Karpas-422 (cell line): Measurements from ENCODE around the gene TH. TPM values are rescaled to one million over a fixed set of nuclear protein-coding genes. Genes with fewer than 3 reads are reported as not detected.

Experiments
- DNase-seq: peaks from one replicate; pipeline ENCODE4 v3.0.0-alpha.2; 2015
- H2AFZ ChIP-seq: fragments of 200-600 bp; sonication (generic); 2 replicates; pipeline ENCODE4 v1.6.1; 2014; ENCODE audit warnings: antibody characterized with exemption, low read length, mixed read lengths
- H3K27ac ChIP-seq: fragments of 200-600 bp; sonication (generic); 2 replicates; pipeline ENCODE4 v1.5.1; 2014; ENCODE audit warnings: mild to moderate bottlenecking, low read length, moderate library complexity
- H3K27me3 ChIP-seq: fragments of 200-600 bp; sonication (generic); 2 replicates; pipeline ENCODE4 v1.6.1; 2014; ENCODE audit warnings: low read length, mixed read lengths
- H3K36me3 ChIP-seq: fragments of 200-600 bp; sonication (generic); 2 replicates; pipeline ENCODE4 v1.6.1; 2014; ENCODE audit warnings: low read length, mixed read lengths; ENCODE audit not compliant: insufficient read depth
- H3K4me1 ChIP-seq: fragments of 200-600 bp; sonication (generic); 2 replicates; pipeline ENCODE4 v1.6.1; 2014; ENCODE audit warnings: mild to moderate bottlenecking, low read length, mixed read lengths
- H3K4me2 ChIP-seq: fragments of 200-600 bp; sonication (generic); 2 replicates; pipeline ENCODE4 v1.6.1; 2014; ENCODE audit warnings: low read length, low read depth, mild to moderate bottlenecking; ENCODE audit not compliant: poor library complexity, severe bottlenecking
- H3K4me3 ChIP-seq: fragments of 200-600 bp; sonication (generic); 2 replicates; pipeline ENCODE4 v1.5.1; 2014; ENCODE audit warnings: mild to moderate bottlenecking, antibody characterized with exemption, low read length, mixed read lengths
- H3K79me2 ChIP-seq: fragments of 200-600 bp; sonication (generic); 2 replicates; pipeline ENCODE4 v1.6.1; 2014; ENCODE audit warnings: mild to moderate bottlenecking, low read length, mixed read lengths
- H3K9ac ChIP-seq: fragments of 200-600 bp; sonication (generic); 2 replicates; pipeline ENCODE4 v1.6.0; 2014; ENCODE audit warnings: low read length
- H3K9me2 ChIP-seq: fragments of 200-600 bp; sonication (generic), shearing (Covaris generic); replicated peaks from 2 replicates; pipeline ENCODE4 v1.6.0; 2014; ENCODE audit warnings: mild to moderate bottlenecking, low read length, moderate library complexity; ENCODE audit not compliant: insufficient read depth
- H3K9me3 ChIP-seq: fragments of 300-700, 200-600 bp; sonication (generic); 2 replicates; pipeline ENCODE4 v1.6.1; 2014; ENCODE audit warnings: low read length, mixed read lengths
- H4K20me1 ChIP-seq: fragments of 200-600 bp; sonication (generic); 2 replicates; pipeline ENCODE4 v1.6.1; 2014; ENCODE audit warnings: mild to moderate bottlenecking, antibody characterized with exemption, low read length, low read depth; ENCODE audit not compliant: insufficient read depth
- total RNA-seq: library from RNA; depleted of rRNA; stranded (reverse); fragments of >200 nt; shearing (Covaris generic); gene quantifications from 2 replicates; pipeline ENCODE4 v1.2.3, GENCODE V29; 2014; ENCODE audit warnings: low replicate concordance; rRNA removed

The TH gene
- not detected in 2 replicates for total RNA-seq

- no peaks in the 10 kb centered on the region for H3K9me2 ChIP-seq
- H3K4me2 ChIP-seq = no peak within 1 kb of the TSS
- H3K79me2 ChIP-seq = no peaks in the 10 kb centered on the region
- DNase-seq = no peak
- H3K27ac ChIP-seq = no peak within 1 kb of the TSS
- H3K9me3 ChIP-seq = no peaks in the 10 kb centered on the region
- H3K9ac ChIP-seq = no peak within 1 kb of the TSS
- no peaks in the 10 kb centered on the region for H3K4me1 ChIP-seq
- no peak within 1 kb of the TSS for H2AFZ ChIP-seq
- H3K4me3 ChIP-seq = no peak within 1 kb of the TSS
- H3K27me3 ChIP-seq = no peaks in the 10 kb centered on the region
- no peaks in the 10 kb centered on the region for H4K20me1 ChIP-seq
- H3K36me3 ChIP-seq = no peaks in the 10 kb centered on the region
Observed at GRCh38 chr11:2171591-2172003, at the start of gene TH. TH (minus strand) TSS chr11:2171815; CDS start chr11:2171786, 29 bp downstream.

DNA sequence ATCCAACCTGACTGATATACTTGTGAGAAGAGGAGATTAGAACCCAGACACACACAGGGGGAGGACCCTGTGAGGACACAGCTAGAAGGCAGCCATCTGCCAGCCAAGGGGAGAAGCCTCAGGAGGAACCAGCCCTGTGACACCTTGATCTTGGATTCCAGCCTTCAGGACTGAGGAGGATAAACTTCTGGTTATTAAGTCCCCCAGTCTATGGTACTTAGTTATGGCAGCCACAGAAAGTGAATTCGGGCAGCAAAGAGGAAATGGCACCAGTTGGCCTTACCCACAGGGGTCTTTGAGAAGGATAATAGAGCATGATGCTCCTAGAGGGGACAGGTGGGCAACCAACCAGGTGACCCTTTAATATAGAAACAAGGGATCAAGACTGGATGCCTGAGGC lies 49.4 kb upstream of the TH start:
- no peaks in the 10 kb centered on the region for H3K4me1 ChIP-seq
- H3K27me3 ChIP-seq = no peaks in the 10 kb centered on the region
- H3K9me2 ChIP-seq = no peaks in the 10 kb centered on the region
- DNase-seq = no peak
- H3K79me2 ChIP-seq = no peaks in the 10 kb centered on the region
- H4K20me1 ChIP-seq = no peaks in the 10 kb centered on the region
- no peak overlapping the region for H3K27ac ChIP-seq
- no peak overlapping the region for H3K9ac ChIP-seq
- no peak overlapping the region for H3K4me3 ChIP-seq
- no peaks in the 10 kb centered on the region for H3K36me3 ChIP-seq
- H2AFZ ChIP-seq = no peak overlapping the region
- no peak overlapping the region for H3K4me2 ChIP-seq
- no peaks in the 10 kb centered on the region for H3K9me3 ChIP-seq

DNA sequence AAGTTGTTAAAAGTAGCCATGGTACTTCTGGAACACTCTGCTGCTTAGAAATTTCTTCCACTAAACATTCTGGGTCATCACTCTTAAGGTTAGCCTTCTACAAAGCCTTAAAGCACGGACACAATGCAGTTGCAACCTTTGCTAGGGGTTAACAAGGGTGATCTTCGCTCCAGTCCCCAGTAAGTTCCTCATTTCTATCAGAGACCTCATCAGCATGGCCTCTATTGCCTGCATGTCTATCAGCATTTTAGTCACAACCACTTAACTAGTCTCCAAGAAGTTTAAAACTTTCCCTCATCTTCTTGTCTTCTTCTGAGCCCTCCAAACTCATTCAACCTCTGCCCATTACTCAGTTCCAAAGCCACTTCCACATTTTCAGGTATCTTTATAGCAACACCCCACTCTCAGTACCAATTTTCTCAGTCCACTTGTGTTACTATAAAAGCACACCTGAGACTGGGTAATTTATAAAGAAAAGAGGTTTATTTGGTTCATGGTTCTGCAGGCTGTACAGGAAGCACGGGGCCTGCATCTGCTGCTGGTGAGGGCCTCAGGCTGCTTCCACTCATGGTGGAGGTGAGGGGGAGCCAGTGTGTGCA lies 48.7 kb upstream of the TH start:
- Histone ChIP-seq H3K4me2 (no peak overlapping the region), H3K4me3 (no peak overlapping the region), H3K79me2 (no peaks in the 10 kb centered on the region), H3K9me2 (no peaks in the 10 kb centered on the region), H3K36me3 (no peaks in the 10 kb centered on the region), H4K20me1 (no peaks in the 10 kb centered on the region), H3K4me1 (no peaks in the 10 kb centered on the region), H3K9ac (no peak overlapping the region), H3K27ac (no peak overlapping the region), H3K27me3 (no peaks in the 10 kb centered on the region), H3K9me3 (no peaks in the 10 kb centered on the region), H2AFZ (no peak overlapping the region)
- no peak for DNase-seq

DNA sequence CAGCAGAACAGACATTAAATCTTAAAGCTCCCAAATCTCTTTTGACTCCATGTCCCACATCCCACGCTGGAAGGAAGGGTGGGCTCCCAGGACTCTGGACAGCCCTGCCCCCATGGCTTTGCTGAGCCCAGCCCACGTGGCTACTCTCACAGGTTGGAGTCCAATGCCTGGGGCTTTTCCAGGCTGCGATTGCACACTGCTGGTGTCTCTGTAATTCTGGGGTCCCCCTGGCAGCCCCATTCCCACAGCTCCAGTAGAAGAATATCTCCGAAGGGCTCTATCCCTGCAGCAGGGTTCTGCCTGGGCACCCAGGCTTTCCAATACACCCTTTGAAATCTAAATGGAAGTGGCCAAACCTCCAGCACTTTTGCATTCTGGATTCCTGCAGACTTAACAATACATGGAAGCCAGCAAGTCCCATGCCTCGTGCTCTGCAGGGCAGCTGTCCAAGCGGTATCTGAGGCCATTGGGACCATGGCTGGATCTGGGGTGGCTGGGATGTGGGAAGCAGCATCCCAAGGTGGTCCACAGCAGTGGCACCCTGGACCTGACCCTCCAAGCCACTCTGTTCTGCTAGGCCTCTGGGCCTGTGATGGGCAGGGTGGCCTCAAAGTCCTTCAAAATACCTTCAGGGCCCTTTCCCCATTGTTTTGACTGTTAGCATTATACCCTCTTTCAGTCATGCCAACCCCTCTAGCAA lies 47.9 kb upstream of the TH start:
- H3K27me3 ChIP-seq = no peaks in the 10 kb centered on the region
- H3K27ac ChIP-seq = no peak overlapping the region
- no peak overlapping the region for H3K4me3 ChIP-seq
- no peak overlapping the region for H3K9ac ChIP-seq
- no peaks in the 10 kb centered on the region for H3K79me2 ChIP-seq
- no peaks in the 10 kb centered on the region for H3K36me3 ChIP-seq
- no peak overlapping the region for H2AFZ ChIP-seq
- DNase-seq = no peak
- H3K9me3 ChIP-seq = no peaks in the 10 kb centered on the region
- no peaks in the 10 kb centered on the region for H3K4me1 ChIP-seq
- H4K20me1 ChIP-seq = no peaks in the 10 kb centered on the region
- H3K4me2 ChIP-seq = no peak overlapping the region
- no peaks in the 10 kb centered on the region for H3K9me2 ChIP-seq

- no peak overlapping the region for H3K4me3 ChIP-seq
- H4K20me1 ChIP-seq = no peaks in the 10 kb centered on the region
- no peaks in the 10 kb centered on the region for H3K36me3 ChIP-seq
- no peaks in the 10 kb centered on the region for H3K27me3 ChIP-seq
- no peaks in the 10 kb centered on the region for H3K79me2 ChIP-seq
- H3K9me3 ChIP-seq = no peaks in the 10 kb centered on the region
- H3K27ac ChIP-seq = no peak overlapping the region
- no peak overlapping the region for H2AFZ ChIP-seq
- no peak overlapping the region for H3K4me2 ChIP-seq
- no peak overlapping the region for H3K9ac ChIP-seq
- no peaks in the 10 kb centered on the region for H3K9me2 ChIP-seq
- DNase-seq = no peak
- no peaks in the 10 kb centered on the region for H3K4me1 ChIP-seq
Observed at GRCh38 chr11:2218031-2218633, 46.5 kb upstream of the TH start.

DNA sequence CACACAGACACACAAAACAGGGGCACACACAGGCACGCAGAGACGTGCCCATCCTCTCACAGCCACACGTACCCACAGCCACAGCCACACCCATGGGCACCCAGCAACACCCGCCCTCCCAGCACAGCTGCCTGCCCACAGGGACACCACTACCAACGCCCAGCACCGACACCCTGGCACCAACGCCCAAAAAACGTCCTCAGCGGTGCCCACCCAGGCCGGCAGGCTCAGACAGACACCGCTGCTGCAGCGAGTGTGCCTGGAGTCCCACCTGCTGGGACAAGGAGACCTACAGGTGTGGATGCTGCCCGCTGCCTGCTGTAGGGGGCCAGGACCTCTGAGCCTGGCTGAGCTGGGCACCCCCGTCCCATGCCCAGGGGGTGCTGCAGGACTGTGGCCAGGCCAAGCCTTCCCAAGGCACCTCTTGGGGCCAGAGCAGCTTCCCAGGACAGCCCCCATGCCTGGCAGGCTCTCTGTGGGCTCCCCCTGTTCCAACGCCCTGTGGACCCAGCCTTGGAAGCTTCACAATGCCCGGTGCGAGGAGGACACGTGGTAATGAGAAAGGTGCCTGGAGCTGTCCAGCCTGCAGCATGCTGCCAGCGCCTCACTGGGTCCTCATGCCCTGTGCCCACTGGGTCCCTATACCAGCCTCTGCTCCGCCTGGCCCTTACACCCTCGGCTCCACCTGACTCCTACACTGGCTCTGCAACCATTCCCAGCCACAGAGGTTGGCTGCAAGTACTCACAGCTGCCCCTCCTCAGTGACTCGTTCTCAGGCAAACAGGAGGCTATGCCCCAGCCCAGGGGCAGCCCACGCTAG lies 45.8 kb upstream of the TH start:
- H3K9me2 ChIP-seq = no peaks in the 10 kb centered on the region
- H3K79me2 ChIP-seq = no peaks in the 10 kb centered on the region
- H2AFZ ChIP-seq = no peak overlapping the region
- H3K9ac ChIP-seq = no peak overlapping the region
- H3K4me3 ChIP-seq = no peak overlapping the region
- H3K9me3 ChIP-seq = no peaks in the 10 kb centered on the region
- H3K27ac ChIP-seq = no peak overlapping the region
- no peaks in the 10 kb centered on the region for H4K20me1 ChIP-seq
- no peaks in the 10 kb centered on the region for H3K27me3 ChIP-seq
- H3K36me3 ChIP-seq = no peaks in the 10 kb centered on the region
- no peak overlapping the region for H3K4me2 ChIP-seq
- DNase-seq = no peak
- no peaks in the 10 kb centered on the region for H3K4me1 ChIP-seq

DNA sequence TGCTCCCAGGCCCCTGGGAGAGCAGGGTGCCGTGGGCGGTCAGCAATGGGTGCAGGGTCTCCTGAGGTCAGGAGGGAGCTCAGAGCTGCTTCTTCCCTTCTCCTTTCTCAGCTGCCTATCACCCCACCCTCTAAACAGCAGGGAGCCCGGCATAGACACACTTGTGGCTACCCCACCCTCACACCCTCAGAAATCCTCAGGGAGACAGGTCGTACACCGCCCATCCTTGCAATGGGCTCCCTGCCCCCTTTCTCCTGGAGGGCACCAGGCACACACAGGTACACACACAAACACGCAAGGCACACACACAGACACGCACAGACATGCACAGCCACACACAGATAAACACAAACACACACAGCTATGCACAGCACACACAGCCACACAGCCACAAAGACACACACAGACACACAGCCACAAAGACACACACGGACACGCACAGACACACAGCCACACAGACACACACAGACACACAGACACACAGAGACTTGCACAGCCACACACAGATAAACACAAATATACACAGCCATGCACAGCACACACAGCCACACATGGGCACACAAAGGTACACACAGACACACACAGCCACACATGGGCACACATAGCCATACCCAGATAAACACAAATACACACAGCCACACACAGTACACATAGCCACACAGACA lies 44.9 kb upstream of the TH start:
- H3K9me2 ChIP-seq = no peaks in the 10 kb centered on the region
- H4K20me1 ChIP-seq = no peaks in the 10 kb centered on the region
- no peaks in the 10 kb centered on the region for H3K9me3 ChIP-seq
- no peak overlapping the region for H3K9ac ChIP-seq
- H3K4me1 ChIP-seq = no peaks in the 10 kb centered on the region
- H3K27me3 ChIP-seq = no peaks in the 10 kb centered on the region
- no peak overlapping the region for H3K27ac ChIP-seq
- H3K4me2 ChIP-seq = no peak overlapping the region
- H2AFZ ChIP-seq = no peak overlapping the region
- no peak for DNase-seq
- H3K4me3 ChIP-seq = no peak overlapping the region
- H3K79me2 ChIP-seq = no peaks in the 10 kb centered on the region
- no peaks in the 10 kb centered on the region for H3K36me3 ChIP-seq
